NCI-H2196 (cell line): ENCODE measurements around the gene FRMD6.
"Not testable (repeated sequence)": the region's sequence is repeated elsewhere in the genome, so short reads cannot be mapped to it uniquely, and the experiment has no call there.

ENCODE experiments used
- DNase-seq: peaks from one replicate; lab custom pipeline; 2025; ENCODE audit not compliant: unreplicated experiment; lab: John Stamatoyannopoulos, UW

FRMD6 gene

DNA sequence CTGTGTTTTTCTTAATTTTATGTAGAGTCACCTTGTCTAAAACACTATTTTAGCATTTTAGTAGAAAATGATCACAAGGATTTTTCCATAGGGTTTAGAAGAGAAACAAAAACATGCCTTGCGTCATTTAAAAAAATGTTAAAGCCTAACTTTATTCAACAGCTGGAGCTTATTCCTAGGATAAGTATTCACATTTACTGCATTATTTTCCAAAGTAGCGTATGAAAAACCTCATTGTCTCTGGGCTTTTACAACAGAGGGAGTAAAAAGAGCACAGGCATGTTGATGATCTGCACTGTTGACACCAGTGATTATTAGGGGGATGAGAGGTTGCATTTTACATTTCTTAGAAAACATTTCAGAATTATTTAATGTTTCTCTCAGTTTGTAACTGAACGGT is 66.1 kb downstream of the FRMD6 start:
- no peak for DNase-seq

- no peak for DNase-seq
Measured at GRCh38 chr14:51719955-51720354, 68.2 kb downstream of the FRMD6 start.

DNA sequence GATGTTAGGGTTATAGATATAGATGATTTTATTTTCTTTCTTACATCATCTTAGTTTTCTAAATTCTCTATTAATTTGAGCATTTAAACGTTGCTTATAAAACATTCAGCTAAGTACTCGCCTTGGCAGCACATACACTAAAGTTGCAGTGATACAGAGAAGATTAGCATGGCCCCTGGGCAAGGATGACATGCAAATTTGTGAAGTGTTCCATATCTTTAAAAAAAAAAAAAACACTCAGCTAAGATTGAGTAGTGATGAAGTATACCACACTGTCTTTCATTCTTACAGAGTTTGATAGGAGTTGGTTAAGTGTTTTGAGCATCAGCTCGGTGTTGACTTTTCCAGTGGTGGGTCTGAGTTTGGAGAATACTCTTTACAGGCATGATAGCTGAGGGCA is 72.3 kb downstream of the FRMD6 start:
- DNase-seq = no peak

DNA sequence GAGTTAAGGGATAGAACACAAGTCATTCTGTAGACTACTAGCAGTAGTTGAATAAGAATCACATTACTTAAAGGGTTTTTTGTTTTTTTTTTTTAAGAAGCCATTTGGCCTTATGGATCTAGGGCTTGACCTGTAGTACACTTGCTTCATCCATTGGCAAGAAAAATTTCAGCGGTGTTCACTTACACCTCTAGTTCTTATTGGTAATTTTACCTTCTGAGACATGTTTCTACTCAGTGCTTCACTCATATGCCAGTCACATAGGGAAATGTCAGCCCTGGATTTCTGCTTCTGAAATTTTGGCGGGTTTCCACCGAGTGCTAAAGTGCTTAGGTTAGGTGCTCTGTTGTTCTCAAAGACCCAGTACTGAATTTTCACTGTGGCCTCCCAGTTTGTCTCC is 72.9 kb downstream of the FRMD6 start:
- DNase-seq = no peak

DNA sequence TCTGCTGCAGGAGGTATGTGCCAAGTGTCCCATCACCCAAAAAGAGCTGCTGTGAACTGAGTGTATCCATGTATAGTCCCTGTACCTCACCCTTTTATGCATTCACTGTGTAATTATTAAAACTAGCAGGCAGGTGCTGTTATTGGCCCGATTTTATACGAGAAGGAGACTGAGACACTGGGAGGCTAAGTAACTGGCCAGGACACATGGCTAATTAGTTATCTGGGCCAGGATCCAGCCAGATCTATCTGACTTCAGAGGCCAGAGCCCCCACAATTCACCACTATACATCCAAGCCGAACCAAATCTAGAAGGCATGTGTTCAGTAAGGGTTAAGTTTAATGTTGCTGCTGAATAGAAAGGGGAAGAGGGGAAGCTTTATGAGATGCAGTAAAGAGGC is 73.4 kb downstream of the FRMD6 start:
- no peak for DNase-seq

GRCh38 chr14:51726166-51726899 is 74.6 kb downstream of the FRMD6 start:
- DNase-seq = no peak

DNA sequence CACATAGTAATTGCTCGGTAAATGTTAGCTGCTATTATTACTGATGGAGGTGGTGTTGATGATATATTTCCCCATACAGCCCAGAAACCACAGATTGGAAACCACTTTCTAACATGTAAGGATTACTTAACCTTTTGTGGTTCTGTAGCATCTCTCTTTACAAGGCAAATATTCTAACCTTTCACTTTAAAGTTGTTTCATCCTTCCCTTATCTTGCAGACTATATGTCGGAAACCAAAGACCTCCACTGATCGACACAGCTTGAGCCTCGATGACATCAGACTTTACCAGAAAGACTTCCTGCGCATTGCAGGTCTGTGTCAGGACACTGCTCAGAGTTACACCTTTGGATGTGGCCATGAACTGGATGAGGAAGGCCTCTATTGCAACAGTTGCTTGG is 75.8 kb downstream of the FRMD6 start:
- no peak for DNase-seq

- DNase-seq = no peak
Measured at GRCh38 chr14:51730098-51730497, 78.4 kb downstream of the FRMD6 start.

DNA sequence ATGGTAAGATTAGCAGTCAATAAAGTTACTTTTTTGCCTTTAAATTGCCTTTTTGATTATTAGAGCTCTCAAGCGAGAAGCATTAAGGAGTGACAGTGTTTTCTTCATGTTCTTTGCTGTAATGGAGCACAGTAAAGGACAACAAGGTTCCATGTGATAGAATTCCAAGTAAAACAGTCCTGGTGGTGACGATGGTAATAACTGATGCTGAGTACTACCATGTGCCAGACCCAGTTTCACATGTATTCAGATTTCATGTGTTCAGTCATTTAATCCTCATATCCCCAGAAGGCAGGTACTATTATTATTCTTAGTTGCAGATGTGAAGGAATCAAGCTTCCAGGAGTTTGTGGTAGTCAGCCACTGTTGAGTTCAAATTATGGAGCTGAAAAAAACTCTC is 79.0 kb downstream of the FRMD6 start:
- no peak for DNase-seq

GRCh38 chr14:51732494-51733112 is 80.9 kb downstream of the FRMD6 start:
- no peak for DNase-seq

- DNase-seq = no peak
Measured at GRCh38 chr14:51733147-51733546, 81.4 kb downstream of the FRMD6 start.

DNA sequence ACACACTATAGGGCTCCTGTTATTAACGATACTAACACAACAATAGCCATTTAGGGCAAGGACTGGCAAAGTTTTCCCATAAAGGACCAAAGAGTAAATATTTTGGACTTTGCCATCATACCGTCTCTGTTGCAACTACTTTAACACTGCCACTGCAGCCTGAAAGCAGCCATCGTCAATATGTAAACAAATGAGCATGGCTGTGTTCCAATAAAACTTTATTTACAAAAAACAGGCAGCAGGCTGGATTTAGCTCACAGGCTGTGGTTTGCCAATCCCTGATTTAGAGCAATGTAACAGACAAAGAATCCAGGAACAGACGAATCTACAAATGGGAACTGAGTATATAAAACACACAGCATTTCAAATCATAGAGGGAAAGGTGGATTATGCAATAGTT is 84.1 kb downstream of the FRMD6 start:
- DNase-seq = no peak

GRCh38 chr14:51738754-51739153 is 87.0 kb downstream of the FRMD6 start:
- DNase-seq = no peak

GRCh38 chr14:51743588-51744000 is 91.9 kb downstream of the FRMD6 start:
- no peak for DNase-seq

DNA sequence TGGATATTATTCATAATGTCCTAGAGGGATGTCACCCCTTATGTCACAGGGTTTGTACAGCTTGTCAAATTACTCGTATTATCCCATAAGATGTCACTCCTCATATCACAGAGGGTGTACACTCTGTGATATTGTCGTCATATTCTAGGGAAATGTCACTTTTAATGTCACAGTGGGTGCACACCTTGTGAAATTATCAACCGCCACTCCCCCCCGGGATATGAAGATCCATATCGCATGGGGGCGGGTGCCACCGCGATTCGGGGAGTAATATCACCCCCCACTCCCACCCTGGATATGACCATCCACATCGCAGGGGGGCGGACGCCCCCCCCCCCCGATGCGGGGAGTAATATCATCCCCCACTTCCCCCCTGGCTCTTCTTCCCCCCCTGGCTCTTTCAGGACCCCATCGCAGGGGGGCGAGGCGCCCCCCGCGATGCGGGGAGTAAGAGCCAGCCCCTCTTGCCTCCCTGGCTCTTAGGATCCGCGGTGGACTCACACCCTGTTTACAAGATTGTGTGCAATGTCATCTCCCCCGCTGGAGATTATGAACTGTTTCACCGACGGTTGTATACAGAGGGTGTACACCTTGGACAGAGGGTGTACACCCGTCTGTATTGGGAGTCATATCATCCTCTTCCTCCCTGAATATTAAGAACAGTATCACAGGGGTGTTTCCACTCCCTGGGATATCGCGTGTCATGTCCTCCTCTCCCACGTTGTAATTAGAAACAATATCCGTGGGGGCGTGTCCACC is 92.8 kb downstream of the FRMD6 start:
- DNase-seq = no peak

DNA sequence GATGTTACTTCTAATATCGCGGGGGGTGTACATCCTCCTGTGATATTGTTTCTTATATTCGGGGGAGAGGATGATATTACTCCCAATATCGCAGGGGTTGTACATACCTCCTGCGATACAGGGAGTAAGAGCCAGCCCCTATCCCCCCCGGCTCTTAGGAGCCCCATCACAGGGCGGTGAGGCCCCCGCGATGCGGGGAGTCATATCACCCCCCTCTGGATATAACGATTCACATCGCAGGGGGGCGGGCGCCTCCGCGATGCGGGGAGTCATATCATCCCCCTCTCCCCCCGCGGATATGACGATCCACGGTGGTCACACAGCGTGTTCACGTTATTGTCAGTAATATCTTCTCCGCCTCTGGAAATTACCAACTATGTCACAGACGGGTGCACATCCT is 95.1 kb downstream of the FRMD6 start:
- DNase-seq = not testable (repeated sequence)

- no peak for DNase-seq
Measured at GRCh38 chr14:51750542-51750941, 98.8 kb downstream of the FRMD6 start.

DNA sequence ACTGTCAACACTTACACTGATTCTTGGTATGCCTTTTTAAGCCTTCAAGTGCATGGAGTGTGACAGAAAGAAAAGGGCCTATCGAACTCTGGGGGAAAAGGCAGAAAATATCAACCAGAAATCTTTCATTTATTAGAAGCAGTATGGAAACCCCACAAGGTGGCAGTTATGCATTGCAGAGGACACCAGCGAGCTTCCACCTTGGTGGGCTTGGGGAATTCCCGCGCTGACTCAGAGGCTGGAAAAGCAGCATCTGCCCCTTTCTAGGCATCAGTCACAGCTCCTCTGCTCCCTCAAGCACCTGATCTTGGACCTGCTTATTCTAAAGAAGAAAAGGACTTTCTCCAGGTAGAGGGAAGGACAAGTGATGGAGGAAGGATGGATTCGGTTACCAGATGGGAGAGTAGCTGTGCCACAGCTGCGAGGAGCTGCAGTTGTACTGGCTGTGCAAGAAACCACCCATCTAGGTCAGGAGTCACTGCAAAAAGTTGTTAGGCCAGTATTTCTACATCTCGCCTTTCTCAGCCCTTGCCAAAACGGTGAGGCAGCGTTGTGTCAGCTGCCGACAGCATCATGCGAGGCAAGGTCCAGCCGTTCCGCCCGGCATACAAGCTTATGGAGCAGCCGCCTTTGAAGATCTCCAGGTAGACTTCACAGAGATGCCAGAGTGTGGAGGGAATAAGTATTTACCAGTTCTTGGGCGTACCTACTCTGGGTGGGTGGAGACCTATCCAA is 100.1 kb downstream of the FRMD6 start:
- not testable (repeated sequence) for DNase-seq

DNA sequence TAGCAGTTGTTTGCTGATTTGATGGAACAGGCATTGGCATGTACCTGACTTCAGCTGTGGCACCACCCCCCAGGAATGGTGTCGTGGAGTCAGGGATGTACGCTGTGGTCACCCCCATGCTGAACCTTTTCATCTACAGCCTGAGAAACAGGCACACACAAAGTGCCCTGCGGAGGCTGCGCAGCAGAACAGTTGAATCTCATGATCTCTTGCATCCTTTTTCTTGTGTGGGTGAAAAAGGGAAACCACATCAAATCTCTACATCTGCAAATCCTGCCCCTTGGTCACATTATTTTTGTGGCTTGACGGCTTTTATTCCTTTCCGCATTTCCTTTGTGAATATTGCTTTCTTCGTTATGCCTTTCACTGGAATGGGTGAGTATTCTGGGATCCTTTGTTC is 106.0 kb downstream of the FRMD6 start:
- not testable (repeated sequence) for DNase-seq

DNA sequence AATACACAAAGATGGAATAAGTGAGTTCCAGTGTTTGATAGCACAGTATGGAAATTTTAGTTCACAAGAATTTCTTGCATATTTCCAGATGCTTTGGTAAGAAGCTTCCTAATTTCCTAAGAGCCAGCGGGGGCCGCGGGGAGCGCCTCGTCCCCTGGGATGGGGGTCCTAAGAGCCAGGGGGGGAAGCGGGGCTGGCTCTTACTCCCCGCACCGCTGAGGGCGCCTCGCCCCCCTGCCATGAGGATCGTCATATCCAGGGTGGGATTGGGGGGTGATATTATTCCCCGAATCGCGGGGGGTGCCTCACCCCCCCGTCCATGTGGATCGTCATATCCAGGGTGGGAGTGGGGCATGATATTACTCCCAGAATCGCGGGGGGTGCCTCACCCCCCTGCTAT is 108.2 kb downstream of the FRMD6 start:
- no peak for DNase-seq

GRCh38 chr14:51765726-51766125 is 114.0 kb downstream of the FRMD6 start:
- DNase-seq = not testable (repeated sequence)
